HG03571 (cell line): ENCODE data around the gene THOP1.
"Not testable (repeated sequence)": the region's sequence is repeated elsewhere in the genome, so short reads cannot be mapped to it uniquely, and the experiment has no call there.

Experiments
- ATAC-seq: cut with Tn5 transposase; IDR thresholded peaks from one replicate; pipeline ENCODE4 v1.9.1; 2021; ENCODE audit not compliant: unreplicated experiment

The THOP1 gene

GRCh38 chr19:2815191-2815614 is 29.9 kb downstream of the THOP1 start:
- ATAC-seq = no peak

DNA sequence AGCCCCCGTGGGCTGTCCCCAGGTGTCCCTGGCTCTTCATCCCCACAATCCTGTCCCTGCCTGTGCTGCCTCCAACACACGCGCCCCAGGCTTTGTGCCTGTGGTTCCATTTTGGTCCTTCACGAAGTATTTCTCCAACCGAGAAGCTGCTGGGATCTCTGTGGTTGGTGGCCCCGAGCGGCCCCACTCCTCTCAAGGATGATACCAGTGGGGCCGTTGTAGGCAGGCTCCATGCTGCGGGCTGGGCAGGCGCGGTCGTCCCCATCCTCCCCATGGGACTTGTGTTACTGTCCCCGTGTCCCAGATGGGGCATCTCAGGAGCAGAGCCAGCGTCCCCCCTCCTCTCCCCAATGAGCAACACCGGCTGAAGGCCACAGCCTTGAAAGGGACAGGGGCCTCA is 30.6 kb downstream of the THOP1 start:
- ATAC-seq = no peak

DNA sequence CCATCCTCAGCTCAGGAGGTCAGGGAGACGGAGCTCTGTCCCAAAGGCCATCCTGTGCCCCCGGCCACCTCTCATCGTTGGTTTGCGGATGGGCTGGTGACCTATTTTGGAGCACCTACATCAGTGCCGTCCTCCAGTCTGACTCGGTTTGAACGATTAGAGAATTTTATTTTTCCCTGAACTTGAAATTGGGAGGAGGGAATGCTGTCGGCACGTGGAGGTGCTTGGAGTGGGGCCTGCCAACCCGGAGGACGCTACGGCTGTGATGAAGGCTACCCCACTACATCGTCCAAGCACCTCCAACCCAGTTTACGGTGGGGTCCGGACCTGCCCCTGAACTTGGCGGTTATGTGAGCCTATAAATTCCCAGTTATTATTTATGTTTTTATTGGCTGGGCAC is 31.3 kb downstream of the THOP1 start:
- ATAC-seq = no peak

DNA sequence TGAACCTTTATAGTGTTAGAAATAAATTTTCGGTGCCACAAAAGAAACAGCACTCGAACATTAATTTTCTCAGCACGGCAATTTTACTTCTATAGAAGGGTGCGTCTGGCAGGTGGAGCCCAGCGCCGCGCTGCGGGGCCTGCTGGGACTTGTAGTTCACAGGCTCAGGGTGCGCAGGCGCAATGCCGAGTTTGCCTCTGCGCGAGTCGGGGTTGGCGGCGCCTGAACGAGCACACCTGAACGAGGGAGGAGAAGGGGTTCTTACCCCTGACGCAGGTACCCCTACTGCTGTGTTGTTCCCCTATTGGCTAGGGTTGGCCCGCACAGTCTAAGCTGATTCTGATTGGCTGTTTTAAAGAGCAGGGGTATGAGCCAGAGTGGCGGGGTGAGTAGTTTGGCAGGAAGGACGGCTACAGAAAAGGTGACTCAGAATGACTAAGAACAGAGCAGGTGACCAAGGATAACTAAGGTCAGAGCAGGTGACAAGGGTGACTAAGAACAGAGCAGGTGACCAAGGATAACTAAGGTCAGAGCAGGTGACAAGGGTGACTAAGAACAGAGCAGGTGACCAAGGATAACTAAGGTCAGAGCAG is 32.0 kb downstream of the THOP1 start:
- not testable (repeated sequence) for ATAC-seq

- peak; percentile 72 for ATAC-seq
Measured at GRCh38 chr19:2819540-2820111, 34.3 kb downstream of the THOP1 start, which contains the start of gene ZNF554. Gene ZNF554 (plus strand): TSS chr19:2819868. CDS start chr19:2820072, 204 bp downstream.

DNA sequence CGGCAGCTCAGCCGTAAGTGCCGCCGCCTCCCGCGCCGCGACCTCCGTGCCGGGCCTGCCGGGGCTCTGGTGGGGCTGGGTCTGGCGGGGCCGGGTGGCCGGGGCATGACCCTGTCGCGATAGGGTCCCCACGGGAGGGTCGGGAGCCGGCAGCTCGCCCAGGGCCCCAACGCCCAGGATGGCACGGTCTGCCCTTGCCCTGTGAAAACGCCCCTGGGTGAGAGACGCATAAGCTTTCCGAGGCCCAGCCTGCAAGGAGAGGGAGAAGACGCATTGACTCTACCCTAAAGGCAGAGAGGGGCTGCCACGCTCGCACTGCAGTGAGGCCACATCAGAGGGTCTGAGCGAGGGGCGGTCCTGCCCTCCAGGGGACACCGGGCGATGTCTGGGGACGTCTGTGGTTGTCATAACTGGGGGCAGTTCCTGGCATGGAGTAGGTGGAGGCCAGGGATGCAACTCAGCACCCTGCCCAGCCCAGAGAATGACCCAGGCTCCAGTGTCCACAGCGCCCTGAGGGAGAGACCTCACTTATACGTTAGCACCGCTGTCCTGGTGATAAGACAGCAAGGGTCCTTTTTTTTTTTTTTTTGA is 34.9 kb downstream of the THOP1 start:
- no peak for ATAC-seq

DNA sequence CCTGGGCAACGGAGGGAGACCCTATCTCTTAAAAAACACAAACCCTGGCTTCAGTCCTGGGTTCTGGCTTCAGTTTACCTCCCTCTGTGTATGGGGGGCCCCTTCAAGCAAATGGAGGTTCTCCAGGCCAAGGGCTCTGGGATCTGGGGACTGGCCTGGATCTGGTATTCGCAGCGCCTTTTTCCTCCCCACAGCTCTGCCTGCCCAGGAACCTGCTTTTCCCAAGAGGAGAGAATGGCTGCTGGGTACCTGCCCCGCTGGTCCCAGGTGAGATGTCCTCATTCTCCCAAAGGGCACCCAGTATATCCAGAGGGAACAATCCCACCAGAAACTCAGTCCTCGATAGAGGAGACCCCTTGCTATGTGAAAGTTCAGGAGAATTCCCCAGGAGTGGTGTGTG is 37.5 kb downstream of the THOP1 start:
- no peak for ATAC-seq

DNA sequence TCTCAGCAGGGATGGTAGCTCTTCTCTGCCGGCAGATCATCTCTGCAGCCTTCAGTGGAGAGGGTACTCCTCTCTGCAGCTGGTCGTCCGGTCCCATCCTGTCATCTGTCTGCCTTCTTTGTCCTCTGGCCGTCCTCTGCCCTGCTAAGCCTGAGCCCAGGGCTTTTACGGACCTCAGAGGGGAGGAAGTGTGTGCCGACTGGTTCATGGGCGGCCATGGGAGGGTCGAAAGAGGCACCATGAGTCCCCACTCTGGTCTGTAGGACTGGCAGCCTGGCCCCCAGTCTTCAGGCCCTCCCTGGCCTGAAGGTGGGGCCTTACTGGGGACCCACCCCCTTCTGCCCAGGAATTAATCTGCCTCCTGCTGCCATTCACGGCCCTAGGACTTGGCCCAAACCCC is 38.3 kb downstream of the THOP1 start:
- no peak for ATAC-seq

DNA sequence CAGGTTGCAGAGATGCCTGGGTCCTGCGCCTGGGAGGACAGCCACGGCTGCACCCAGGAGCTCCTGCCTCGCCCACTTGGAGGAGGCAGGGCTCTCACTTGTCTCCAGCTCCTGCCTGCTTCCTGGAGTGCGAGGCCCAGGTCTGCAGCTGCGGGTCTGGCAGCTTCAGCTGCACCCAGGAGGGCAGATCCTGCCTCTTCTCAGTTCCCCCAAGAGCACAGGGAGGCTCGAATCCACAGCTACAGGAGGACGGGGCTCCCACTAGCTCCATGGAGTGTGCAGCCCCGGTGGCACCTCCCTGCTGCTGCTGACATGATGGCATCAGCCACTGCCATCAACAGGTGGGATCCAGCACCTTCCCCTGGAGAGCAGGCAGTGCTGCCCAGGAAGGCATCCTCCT is 38.8 kb downstream of the THOP1 start:
- no peak for ATAC-seq

DNA sequence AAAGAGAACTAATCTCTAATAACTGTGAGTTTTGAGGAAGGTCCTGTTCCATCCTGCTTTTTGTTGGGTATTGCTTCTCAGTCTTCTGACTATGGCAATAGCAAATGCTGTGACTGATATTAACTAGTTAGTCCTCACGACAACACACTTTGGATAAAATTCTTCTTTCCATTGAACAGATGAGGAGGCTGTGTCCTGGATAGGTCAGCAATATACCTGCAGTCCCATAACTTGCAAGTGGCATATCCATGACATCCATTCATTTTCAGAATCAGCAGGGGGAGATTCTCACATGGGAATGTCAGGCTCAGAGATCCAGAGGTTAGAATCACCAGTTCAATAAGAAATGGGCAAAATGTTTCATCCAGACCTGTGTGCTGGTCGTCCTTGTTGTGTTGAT is 41.7 kb downstream of the THOP1 start:
- ATAC-seq = no peak

DNA sequence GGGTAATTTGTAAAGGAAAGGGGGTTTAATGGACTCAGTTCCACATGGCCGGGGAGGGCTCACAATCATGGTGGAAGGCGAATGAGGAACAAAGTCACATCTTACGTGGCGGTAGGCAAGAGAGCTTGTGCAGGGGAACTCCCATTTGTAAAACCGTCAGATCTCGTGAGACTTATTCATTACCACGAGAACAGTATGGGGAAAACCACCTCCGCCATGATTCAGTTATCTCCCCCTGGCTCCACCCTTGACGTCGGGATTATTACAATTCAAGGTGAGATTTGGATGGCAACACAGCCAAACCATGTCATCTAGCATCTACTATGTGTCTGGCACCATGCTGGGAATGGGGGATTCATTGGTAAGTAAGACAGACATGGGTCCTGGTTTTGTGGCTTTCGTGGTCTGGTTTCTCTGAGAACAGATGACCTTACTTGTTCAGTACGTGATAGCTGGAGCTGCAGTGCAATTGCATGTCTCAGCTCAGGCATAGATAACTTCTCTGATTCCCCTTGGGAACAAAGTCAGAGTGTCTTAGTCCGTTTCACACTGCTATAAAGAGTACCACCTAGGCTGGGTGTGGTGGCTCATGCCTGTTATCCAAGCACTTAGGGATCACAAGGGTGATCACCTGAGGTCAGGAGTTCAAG is 42.7 kb downstream of the THOP1 start:
- no peak for ATAC-seq

DNA sequence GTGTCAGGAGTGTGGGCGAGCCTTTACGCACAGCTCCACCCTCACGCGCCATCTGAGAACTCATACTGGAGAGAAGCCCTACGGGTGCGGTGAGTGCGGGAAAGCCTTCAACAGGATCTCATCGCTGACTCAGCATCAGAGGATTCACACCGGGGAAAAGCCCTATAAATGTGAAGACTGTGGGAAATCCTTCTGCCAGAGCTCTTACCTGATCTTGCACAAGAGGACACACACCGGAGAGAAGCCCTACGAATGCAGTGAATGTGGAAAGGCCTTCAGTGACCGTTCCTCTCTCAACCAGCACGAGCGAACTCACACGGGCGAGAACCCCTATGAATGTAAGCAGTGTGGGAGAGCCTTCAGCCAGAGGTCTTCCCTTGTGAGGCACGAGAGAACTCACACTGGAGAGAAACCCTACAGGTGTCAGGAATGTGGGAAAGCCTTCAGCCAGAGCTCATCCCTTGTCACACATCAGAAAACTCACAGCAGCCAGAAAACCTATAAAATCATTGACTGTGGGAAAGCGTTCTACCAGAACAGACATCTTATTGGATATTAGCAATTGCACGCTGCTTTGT is 49.1 kb downstream of the THOP1 start:
- ATAC-seq = no peak

- ATAC-seq = no peak
Measured at GRCh38 chr19:2837430-2837829, 52.1 kb downstream of the THOP1 start.

DNA sequence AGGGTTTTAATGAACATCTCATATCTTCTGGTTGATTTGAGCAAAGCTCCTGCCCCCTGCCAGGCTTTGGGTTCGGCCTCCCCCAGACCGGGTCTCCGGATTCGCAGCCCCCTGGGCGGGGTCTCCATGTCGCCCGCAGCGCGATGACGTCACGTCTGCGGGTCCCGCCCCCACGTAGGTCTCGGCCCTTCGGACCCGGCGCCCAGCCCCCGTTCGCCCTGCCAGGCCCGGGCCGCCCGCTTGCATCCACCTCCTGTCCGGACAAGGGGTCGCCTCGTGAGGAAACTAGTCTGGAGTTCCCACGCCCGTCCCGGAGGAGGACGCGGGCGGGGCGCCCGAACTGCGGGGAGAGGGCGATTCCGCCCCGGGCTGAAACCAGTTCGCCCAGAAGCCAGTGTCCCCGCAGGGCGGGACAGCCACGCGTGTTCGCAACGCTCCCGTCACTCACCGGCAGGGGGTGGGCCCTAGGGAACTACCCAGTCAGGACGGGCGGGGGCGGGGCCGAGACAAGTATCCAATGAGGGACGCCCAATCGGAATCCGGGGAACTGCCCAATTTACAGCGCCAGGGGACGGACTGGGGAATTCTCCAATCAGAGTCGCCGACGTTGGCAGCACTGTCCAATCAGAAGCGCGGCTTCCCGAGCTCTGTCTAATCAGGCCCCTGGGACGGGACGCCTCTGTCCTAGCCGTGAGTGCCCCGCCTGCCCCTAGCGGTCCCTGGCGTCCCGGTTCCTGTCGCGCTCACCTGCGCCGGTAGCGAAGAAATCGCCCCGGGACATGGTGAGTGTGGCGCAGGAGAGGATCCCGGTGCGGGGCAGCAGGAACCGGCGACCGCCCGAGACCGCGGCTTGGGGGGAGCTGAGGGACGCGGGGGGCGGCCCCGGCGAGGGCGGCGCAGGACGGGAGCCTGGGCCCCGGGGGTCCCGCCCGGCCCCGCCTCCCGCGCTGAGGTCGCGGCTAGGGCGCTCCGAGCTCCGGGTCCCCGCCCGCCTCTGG is 55.8 kb downstream of the THOP1 start, which contains the start of gene ZNF555:
Gene ZNF555, plus strand, starts transcription at position 682 of the 998 bp plus-strand sequence. Its CDS starts 98 bp downstream, at position 780.
- ATAC-seq = peak; percentile 90

GRCh38 chr19:2841855-2842574 is 56.7 kb downstream of the THOP1 start:
- ATAC-seq = no peak

- no peak for ATAC-seq
Measured at GRCh38 chr19:2845107-2845506, 59.8 kb downstream of the THOP1 start.

DNA sequence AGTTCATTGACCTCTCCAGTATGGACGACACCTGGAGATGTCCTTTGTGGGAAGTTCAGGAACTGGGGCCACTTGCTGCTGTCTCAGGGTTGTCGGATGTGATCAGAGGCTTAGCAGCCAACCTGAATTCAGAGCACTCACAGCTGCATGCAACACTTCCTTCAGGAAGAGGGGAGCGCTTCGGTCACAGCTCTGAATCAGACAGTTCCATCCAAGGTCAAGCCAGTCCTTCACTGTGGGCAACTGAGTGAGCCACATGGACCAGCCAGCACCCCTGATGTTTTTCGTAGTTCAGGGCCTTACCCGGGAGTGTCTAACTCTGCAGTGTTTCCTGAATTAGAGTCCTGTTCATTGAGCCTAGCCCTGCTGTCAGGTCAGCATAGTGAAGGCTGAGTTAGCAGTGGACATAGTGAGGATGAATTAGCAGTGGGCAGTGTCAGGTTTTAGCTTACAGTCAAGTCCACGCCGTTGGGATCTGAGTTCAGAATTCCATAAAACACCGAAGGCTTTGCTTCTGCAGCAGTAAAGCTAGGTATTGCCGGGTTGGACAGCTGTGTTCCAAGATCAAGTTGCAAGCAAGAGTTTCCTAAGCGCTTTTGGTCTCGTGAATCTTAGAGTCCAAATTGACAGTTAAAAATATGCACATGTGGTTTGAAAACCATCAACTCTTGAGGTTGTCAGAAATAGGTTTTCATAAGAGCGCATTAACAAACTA is 61.0 kb downstream of the THOP1 start:
- no peak for ATAC-seq

- ATAC-seq = no peak
Measured at GRCh38 chr19:2847507-2847906, 62.2 kb downstream of the THOP1 start.

DNA sequence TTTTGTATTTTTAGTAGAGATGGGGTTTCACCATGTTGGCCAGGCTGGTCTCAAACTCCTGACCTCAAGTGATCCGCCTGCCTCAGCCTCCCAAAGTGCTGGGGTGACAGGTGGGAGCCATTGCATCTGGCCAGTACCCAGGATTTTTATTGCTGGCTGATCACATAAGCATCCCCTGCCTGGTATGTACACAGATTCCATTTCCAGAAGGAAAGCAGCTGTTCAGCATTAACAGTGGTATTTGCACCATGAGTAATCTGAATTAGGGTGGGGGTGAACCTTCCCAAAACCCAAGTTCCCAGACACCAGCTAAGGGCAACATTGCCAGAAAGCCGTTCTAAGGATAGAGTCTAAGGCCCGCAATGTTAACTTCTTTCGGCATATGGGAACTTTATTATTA is 63.3 kb downstream of the THOP1 start:
- ATAC-seq = no peak
